Panc1 (cell line): ENCODE results near the gene SLC4A8. TPM values are rescaled to one million over a fixed set of nuclear protein-coding genes. Genes with fewer than 3 reads are reported as not detected.

Experiments
- ATAC-seq: fragments of 200-7000 bp; cut with Tn5 transposase; 2 replicates; pipeline ENCODE4 v1.9.1; 2020; ENCODE audit warnings: mild to moderate bottlenecking, moderate library complexity
- BruUV-seq: library from RNA; stranded (reverse); fragments of 400-500 nt; replicated peaks from 2 replicates; lab custom pipeline; 2021; lab: Mats Ljungman, UMichigan
- CTCF ChIA-PET: fragments of 300-600 bp; sonication (Branson Sonifier 250); formaldehyde crosslinking; loops from one replicate; lab custom pipeline; 2022; ENCODE audit warnings: antibody characterized with exemption; lab: Charles Lee
- POLR2A ChIA-PET: fragments of 300-600 bp; sonication (Branson Sonifier 250); formaldehyde crosslinking; loops from one replicate; lab custom pipeline; 2022; ENCODE audit warnings: antibody characterized with exemption; lab: Charles Lee
- DNase-seq: peaks from one replicate; pipeline ENCODE4 v3.0.0-alpha.2; 2010; ENCODE audit warnings: low read depth, low spot score
- H3K27ac ChIP-seq: 2 replicates; pipeline ENCODE4 v1.5.1; 2011; ENCODE audit warnings: mild to moderate bottlenecking, low read length, inconsistent platforms
- H3K27me3 ChIP-seq: fragments of 200-500 bp; sonication (Bioruptor generic); 2 replicates; pipeline ENCODE4 v1.6.0; 2014; ENCODE audit warnings: low read length, inconsistent platforms; ENCODE audit not compliant: control insufficient read depth, insufficient read depth
- H3K36me3 ChIP-seq: fragments of 200-500 bp; sonication (Bioruptor generic); 2 replicates; pipeline ENCODE4 v1.5.1; 2014; ENCODE audit warnings: inconsistent platforms, mild to moderate bottlenecking, low read length, moderate library complexity; ENCODE audit not compliant: control insufficient read depth, insufficient read depth
- H3K4me1 ChIP-seq: 2 replicates; pipeline ENCODE4 v1.5.1; 2011; ENCODE audit warnings: inconsistent platforms, mild to moderate bottlenecking, low read length, moderate library complexity; ENCODE audit not compliant: control insufficient read depth, insufficient read depth
- H3K4me3 ChIP-seq, 2 experiments: 2 replicates each; pipeline ENCODE4 v1.5.1; 2011 to 2012; ENCODE audit warnings: low read depth in 2 of 2, low read length in 2 of 2, mild to moderate bottlenecking in 2 of 2, inconsistent platforms in 1 of 2, moderate library complexity in 1 of 2
- H3K9me3 ChIP-seq: fragments of 200-500 bp; sonication (Bioruptor generic); 2 replicates; pipeline ENCODE4 v1.5.1; 2014; ENCODE audit warnings: low read depth, mild to moderate bottlenecking, inconsistent platforms, low read length, moderate library complexity; ENCODE audit not compliant: control insufficient read depth, insufficient read depth
- POLR2AphosphoS5 ChIP-seq: IDR thresholded peaks from 2 replicates; pipeline ENCODE4 v1.6.1; 2012; ENCODE audit warnings: mild to moderate bottlenecking, low read depth, low read length, moderate library complexity
- SIN3A ChIP-seq: IDR thresholded peaks from 2 replicates; pipeline ENCODE4 v1.6.1; 2012; ENCODE audit warnings: low read depth, mild to moderate bottlenecking, low read length, moderate library complexity, borderline replicate concordance; ENCODE audit not compliant: insufficient read depth
- TCF7L2 ChIP-seq: IDR thresholded peaks from 2 replicates; pipeline ENCODE4 v1.6.1; 2011; ENCODE audit warnings: mild to moderate bottlenecking, low read depth, low read length, inconsistent platforms
- in situ Hi-C: cut with HindIII; loops from 2 replicates; pipeline ENCODE4 v1.10.0; 2016; ENCODE audit warnings: low sequenced_read_pairs, low pct_unique_long_range_greater_than_20kb
- intact Hi-C: fragments of 100-400 bp; cut with micrococcal nuclease; formaldehyde crosslinking; loops from one replicate; pipeline ENCODE4 v1.10.0; 2022; ENCODE audit not compliant: unreplicated experiment
- total RNA-seq: library from RNA; stranded (reverse); gene quantifications from one replicate; pipeline ENCODE4 v1.2.1, GENCODE V29; 2021; ENCODE audit not compliant: unreplicated experiment
- TF ChIP-seq, protein P1 (sequence below): fragments of 450-650 bp; IDR thresholded peaks from 2 replicates; pipeline ENCODE4 v1.5.1; 2017; ENCODE audit warnings: mild to moderate bottlenecking
- TF ChIP-seq, protein P2 (sequence below), 2 experiments: IDR thresholded peaks; 2 replicates each; pipeline ENCODE4 v1.6.1; 2011 to 2012; ENCODE audit warnings: low read depth in 2 of 2, control low read depth in 1 of 2, low read length in 1 of 2, mild to moderate bottlenecking in 1 of 2, moderate library complexity in 1 of 2; ENCODE audit not compliant: insufficient read depth in 1 of 2

Gene SLC4A8
- total RNA-seq, 1 experiment from 2014 or later, result 18.8 TPM

DNA sequence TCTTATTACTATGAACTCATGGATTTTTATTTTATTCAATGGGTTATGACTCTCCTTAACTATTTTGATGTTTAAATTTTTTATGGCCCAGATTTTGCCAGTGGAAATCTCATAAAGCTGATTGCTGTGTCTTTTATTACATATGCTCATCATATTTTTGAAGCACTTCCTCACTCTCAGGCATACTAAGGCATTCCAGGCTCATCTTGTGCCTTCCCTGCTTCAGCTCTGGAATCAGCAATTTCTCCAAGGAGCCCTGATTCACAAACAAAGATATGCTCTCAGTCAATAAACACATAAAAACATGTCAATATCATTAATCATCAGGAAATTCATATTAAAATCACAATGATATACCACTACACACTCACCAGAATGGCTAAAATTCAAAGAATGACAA lies 121.5 kb downstream of the SLC4A8 start:
- in situ Hi-C loops, result no loop called here
- POLR2A ChIA-PET, result no interaction called here
- no peak for ATAC-seq

DNA sequence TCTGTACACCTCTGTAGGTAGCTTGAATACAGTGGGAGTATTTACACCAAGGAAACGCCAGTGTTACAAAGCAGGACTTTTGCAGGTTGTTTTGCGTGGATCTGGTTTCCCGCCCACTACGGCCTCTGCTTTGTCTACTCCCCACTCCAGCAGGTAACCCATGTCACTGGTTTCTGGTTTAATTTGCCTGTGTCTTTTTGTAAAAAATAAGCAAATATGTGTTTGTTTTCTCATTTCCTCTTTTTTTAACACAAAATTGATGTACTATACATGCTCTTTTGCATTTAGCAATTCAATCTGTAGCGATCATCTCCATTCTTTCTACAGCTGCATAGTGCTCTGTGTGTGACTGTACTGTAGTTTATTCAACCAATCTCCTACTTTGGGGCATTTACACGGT lies 123.0 kb downstream of the SLC4A8 start:
- Histone ChIP-seq H3K27ac (no peak overlapping the region), H3K36me3 (no peaks in the 10 kb centered on the region), H3K4me1 (no peaks in the 10 kb centered on the region), H3K27me3 (peaks cover 5% of the 10 kb centered on the region; the same call in 1 of the 2 replicates), H3K9me3 (no peaks in the 10 kb centered on the region), H3K4me3 (no peak overlapping the region)
- POLR2A ChIA-PET, result no interaction called here
- no TSS peak for BruUV-seq
- ATAC-seq (no peak), DNase-seq (no peak)
- intact Hi-C loops, result no loop called here
- in situ Hi-C loops, result no loop called here
- TF ChIP-seq TCF7L2, result no peak
- TF ChIP-seq, protein P1, sequence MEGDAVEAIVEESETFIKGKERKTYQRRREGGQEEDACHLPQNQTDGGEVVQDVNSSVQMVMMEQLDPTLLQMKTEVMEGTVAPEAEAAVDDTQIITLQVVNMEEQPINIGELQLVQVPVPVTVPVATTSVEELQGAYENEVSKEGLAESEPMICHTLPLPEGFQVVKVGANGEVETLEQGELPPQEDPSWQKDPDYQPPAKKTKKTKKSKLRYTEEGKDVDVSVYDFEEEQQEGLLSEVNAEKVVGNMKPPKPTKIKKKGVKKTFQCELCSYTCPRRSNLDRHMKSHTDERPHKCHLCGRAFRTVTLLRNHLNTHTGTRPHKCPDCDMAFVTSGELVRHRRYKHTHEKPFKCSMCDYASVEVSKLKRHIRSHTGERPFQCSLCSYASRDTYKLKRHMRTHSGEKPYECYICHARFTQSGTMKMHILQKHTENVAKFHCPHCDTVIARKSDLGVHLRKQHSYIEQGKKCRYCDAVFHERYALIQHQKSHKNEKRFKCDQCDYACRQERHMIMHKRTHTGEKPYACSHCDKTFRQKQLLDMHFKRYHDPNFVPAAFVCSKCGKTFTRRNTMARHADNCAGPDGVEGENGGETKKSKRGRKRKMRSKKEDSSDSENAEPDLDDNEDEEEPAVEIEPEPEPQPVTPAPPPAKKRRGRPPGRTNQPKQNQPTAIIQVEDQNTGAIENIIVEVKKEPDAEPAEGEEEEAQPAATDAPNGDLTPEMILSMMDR, result no peak
- no peak for TF ChIP-seq POLR2AphosphoS5
- TF ChIP-seq, protein P2, sequence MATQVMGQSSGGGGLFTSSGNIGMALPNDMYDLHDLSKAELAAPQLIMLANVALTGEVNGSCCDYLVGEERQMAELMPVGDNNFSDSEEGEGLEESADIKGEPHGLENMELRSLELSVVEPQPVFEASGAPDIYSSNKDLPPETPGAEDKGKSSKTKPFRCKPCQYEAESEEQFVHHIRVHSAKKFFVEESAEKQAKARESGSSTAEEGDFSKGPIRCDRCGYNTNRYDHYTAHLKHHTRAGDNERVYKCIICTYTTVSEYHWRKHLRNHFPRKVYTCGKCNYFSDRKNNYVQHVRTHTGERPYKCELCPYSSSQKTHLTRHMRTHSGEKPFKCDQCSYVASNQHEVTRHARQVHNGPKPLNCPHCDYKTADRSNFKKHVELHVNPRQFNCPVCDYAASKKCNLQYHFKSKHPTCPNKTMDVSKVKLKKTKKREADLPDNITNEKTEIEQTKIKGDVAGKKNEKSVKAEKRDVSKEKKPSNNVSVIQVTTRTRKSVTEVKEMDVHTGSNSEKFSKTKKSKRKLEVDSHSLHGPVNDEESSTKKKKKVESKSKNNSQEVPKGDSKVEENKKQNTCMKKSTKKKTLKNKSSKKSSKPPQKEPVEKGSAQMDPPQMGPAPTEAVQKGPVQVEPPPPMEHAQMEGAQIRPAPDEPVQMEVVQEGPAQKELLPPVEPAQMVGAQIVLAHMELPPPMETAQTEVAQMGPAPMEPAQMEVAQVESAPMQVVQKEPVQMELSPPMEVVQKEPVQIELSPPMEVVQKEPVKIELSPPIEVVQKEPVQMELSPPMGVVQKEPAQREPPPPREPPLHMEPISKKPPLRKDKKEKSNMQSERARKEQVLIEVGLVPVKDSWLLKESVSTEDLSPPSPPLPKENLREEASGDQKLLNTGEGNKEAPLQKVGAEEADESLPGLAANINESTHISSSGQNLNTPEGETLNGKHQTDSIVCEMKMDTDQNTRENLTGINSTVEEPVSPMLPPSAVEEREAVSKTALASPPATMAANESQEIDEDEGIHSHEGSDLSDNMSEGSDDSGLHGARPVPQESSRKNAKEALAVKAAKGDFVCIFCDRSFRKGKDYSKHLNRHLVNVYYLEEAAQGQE (IDR thresholded peaks at IDR 0.05; ENCODE audit: insufficient read depth in 1 of 2, low read depth in 2 of 2, low read length in 1 of 2), result no peak
- TF ChIP-seq SIN3A, result no peak
- CTCF ChIA-PET, result no interaction called here

More for the DNA sequence above, 121.5 kb downstream of the SLC4A8 start:
- CTCF ChIA-PET, result no interaction called here
- Histone ChIP-seq H3K4me3 (no peak overlapping the region), H3K27me3 (no peaks in the 10 kb centered on the region), H3K27ac (no peak overlapping the region), H3K4me1 (no peaks in the 10 kb centered on the region), H3K9me3 (no peaks in the 10 kb centered on the region), H3K36me3 (no peaks in the 10 kb centered on the region)
- intact Hi-C loops, result no loop called here
- TF ChIP-seq, protein P1, result no peak
- no peak for TF ChIP-seq POLR2AphosphoS5
- TF ChIP-seq TCF7L2, result no peak
- TF ChIP-seq, protein P2 (IDR thresholded peaks at IDR 0.05; ENCODE audit: insufficient read depth in 1 of 2, low read depth in 2 of 2, low read length in 1 of 2), result no peak
- no peak for TF ChIP-seq SIN3A
- BruUV-seq, result no TSS peak
- no peak for DNase-seq
